NCI-H446 treated with DMSO at 0.1 percent for 48 hours (cell line): Measurements from ENCODE around the gene KDM4B.
"Not testable (repeated sequence)": the region's sequence is repeated elsewhere in the genome, so short reads cannot be mapped to it uniquely, and the experiment has no call there.

Source experiments
- DNase-seq: peaks from one replicate; lab custom pipeline; 2025; lab: John Stamatoyannopoulos, UW

The KDM4B gene

GRCh38 chr19:5172859-5173630 is 204.1 kb downstream of the KDM4B start:
- DNase-seq = no peak

GRCh38 chr19:5173993-5174392 is 205.1 kb downstream of the KDM4B start:
- no peak for DNase-seq

- no peak for DNase-seq
These were observed 209.0 kb downstream of the KDM4B start for GRCh38 chr19:5177745-5178450.

- DNase-seq = no peak
These were observed 209.9 kb downstream of the KDM4B start for GRCh38 chr19:5178841-5179240.

GRCh38 chr19:5179256-5179655 is 210.3 kb downstream of the KDM4B start:
- DNase-seq = no peak

- no peak for DNase-seq
These were observed 212.4 kb downstream of the KDM4B start for GRCh38 chr19:5181329-5181728.

GRCh38 chr19:5182751-5183150 is 213.8 kb downstream of the KDM4B start:
- DNase-seq = no peak

- DNase-seq = no peak
These were observed 214.7 kb downstream of the KDM4B start for GRCh38 chr19:5183616-5184015.

GRCh38 chr19:5184930-5185329 is 216.0 kb downstream of the KDM4B start:
- no peak for DNase-seq

- DNase-seq = peak; percentile 20
These were observed 217.6 kb downstream of the KDM4B start for GRCh38 chr19:5186293-5187050.

GRCh38 chr19:5188548-5189317 is 219.8 kb downstream of the KDM4B start:
- DNase-seq = no peak

GRCh38 chr19:5189318-5189607 is 220.3 kb downstream of the KDM4B start:
- DNase-seq = no peak

GRCh38 chr19:5191091-5191490 is 222.2 kb downstream of the KDM4B start:
- DNase-seq = no peak

GRCh38 chr19:5192568-5192967 is 223.7 kb downstream of the KDM4B start:
- no peak for DNase-seq

GRCh38 chr19:5193192-5193591 is 224.3 kb downstream of the KDM4B start:
- no peak for DNase-seq

- no peak for DNase-seq
These were observed 225.7 kb downstream of the KDM4B start for GRCh38 chr19:5194641-5195040.

- DNase-seq = not testable (repeated sequence)
These were observed 226.7 kb downstream of the KDM4B start for GRCh38 chr19:5195587-5195986.

- DNase-seq = peak; percentile 24
These were observed 227.9 kb downstream of the KDM4B start for GRCh38 chr19:5196832-5197231.

GRCh38 chr19:5200844-5201243 is 231.9 kb downstream of the KDM4B start:
- no peak for DNase-seq

- DNase-seq = no peak
These were observed 233.6 kb downstream of the KDM4B start for GRCh38 chr19:5202553-5202952.
